KMS-11 (cell line): ENCODE results near the gene LZTS2.

ENCODE experiments used
- H2AFZ ChIP-seq: fragments of 200-600 bp; sonication (generic); 2 replicates; pipeline ENCODE4 v1.6.1; 2016; ENCODE audit warnings: antibody characterized with exemption, mixed run types, low read depth
- H3K27ac ChIP-seq: fragments of 200-600 bp; sonication (generic); 2 replicates; pipeline ENCODE4 v1.6.1; 2016; ENCODE audit warnings: mild to moderate bottlenecking, mixed run types
- H3K27me3 ChIP-seq: fragments of 200-600 bp; sonication (generic); 2 replicates; pipeline ENCODE4 v1.6.1; 2017; ENCODE audit warnings: mild to moderate bottlenecking, low read depth, mixed run types, moderate library complexity; ENCODE audit not compliant: insufficient read depth
- H3K36me3 ChIP-seq: fragments of 200-600 bp; sonication (generic); 2 replicates; pipeline ENCODE4 v1.6.1; 2017; ENCODE audit warnings: mild to moderate bottlenecking, mixed run types; ENCODE audit not compliant: insufficient read depth
- H3K4me1 ChIP-seq: fragments of 200-600 bp; sonication (generic); 2 replicates; pipeline ENCODE4 v1.6.1; 2016; ENCODE audit warnings: mild to moderate bottlenecking, low read depth, mixed run types; ENCODE audit not compliant: poor library complexity, severe bottlenecking
- H3K4me2 ChIP-seq: fragments of 200-600 bp; sonication (generic); 2 replicates; pipeline ENCODE4 v1.7.0; 2016; ENCODE audit warnings: mild to moderate bottlenecking, mixed run types
- H3K4me3 ChIP-seq: fragments of 200-600 bp; sonication (generic); IDR thresholded peaks from 2 replicates; pipeline ENCODE4 v1.6.1; 2017; ENCODE audit warnings: low read depth, low read length, mixed read lengths; ENCODE audit not compliant: insufficient read depth
- H3K79me2 ChIP-seq: fragments of 200-600 bp; sonication (generic); 2 replicates; pipeline ENCODE4 v1.6.1; 2016; ENCODE audit warnings: low read depth, mixed run types; ENCODE audit not compliant: insufficient read depth
- H3K9ac ChIP-seq: fragments of 200-600 bp; sonication (generic); 2 replicates; pipeline ENCODE4 v1.6.1; 2016; ENCODE audit warnings: mild to moderate bottlenecking, mixed run types
- H4K20me1 ChIP-seq: fragments of 200-600 bp; sonication (generic); 2 replicates; pipeline ENCODE4 v1.6.1; 2016; ENCODE audit warnings: mild to moderate bottlenecking, mixed run types; ENCODE audit not compliant: insufficient read depth
- TF ChIP-seq, protein P1 (sequence below): fragments of 200-600 bp; sonication (generic); conservative IDR thresholded peaks from 2 replicates; pipeline ENCODE4 v1.6.1; 2017; ENCODE audit warnings: low read depth, mild to moderate bottlenecking, antibody characterized with exemption, low read length, moderate library complexity, mixed read lengths

LZTS2 gene

GRCh38 chr10:101054351-101054750 lies 54.7 kb downstream of the LZTS2 start:
- Histone ChIP-seq H3K4me3 (no peak overlapping the region), H2AFZ (no peak overlapping the region), H3K4me2 (no peak overlapping the region), H3K79me2 (peaks cover 27% of the 10 kb centered on the region), H3K9ac (no peak overlapping the region), H3K27me3 (peaks cover 3% of the 10 kb centered on the region; the same call in 1 of the 2 replicates), H3K4me1 (peaks cover 15% of the 10 kb centered on the region), H3K27ac (no peak overlapping the region), H3K36me3 (no peaks in the 10 kb centered on the region), H4K20me1 (peaks cover 3% of the 10 kb centered on the region; the same call in 1 of the 2 replicates)
- TF ChIP-seq, protein P1, sequence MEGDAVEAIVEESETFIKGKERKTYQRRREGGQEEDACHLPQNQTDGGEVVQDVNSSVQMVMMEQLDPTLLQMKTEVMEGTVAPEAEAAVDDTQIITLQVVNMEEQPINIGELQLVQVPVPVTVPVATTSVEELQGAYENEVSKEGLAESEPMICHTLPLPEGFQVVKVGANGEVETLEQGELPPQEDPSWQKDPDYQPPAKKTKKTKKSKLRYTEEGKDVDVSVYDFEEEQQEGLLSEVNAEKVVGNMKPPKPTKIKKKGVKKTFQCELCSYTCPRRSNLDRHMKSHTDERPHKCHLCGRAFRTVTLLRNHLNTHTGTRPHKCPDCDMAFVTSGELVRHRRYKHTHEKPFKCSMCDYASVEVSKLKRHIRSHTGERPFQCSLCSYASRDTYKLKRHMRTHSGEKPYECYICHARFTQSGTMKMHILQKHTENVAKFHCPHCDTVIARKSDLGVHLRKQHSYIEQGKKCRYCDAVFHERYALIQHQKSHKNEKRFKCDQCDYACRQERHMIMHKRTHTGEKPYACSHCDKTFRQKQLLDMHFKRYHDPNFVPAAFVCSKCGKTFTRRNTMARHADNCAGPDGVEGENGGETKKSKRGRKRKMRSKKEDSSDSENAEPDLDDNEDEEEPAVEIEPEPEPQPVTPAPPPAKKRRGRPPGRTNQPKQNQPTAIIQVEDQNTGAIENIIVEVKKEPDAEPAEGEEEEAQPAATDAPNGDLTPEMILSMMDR: no peak

- no peaks in the 10 kb centered on the region for H3K27me3 ChIP-seq
- H3K36me3 ChIP-seq: no peaks in the 10 kb centered on the region
- no peak overlapping the region for H3K4me2 ChIP-seq
- no peak overlapping the region for H3K9ac ChIP-seq
- no peak overlapping the region for H3K27ac ChIP-seq
- H3K79me2 ChIP-seq: peaks cover 32% of the 10 kb centered on the region
- H3K4me3 ChIP-seq: no peak overlapping the region
- peaks cover 3% of the 10 kb centered on the region; the same call in 1 of the 2 replicates for H4K20me1 ChIP-seq
- peaks cover 20% of the 10 kb centered on the region for H3K4me1 ChIP-seq
- TF ChIP-seq, protein P1: no peak
- no peak overlapping the region for H2AFZ ChIP-seq
Measured at GRCh38 chr10:101054876-101055275, 55.3 kb downstream of the LZTS2 start.

- H2AFZ ChIP-seq: no peak overlapping the region
- H3K79me2 ChIP-seq: peaks cover 32% of the 10 kb centered on the region
- H3K4me3 ChIP-seq: no peak overlapping the region
- no peaks in the 10 kb centered on the region for H3K27me3 ChIP-seq
- peaks cover 20% of the 10 kb centered on the region for H3K4me1 ChIP-seq
- no peak overlapping the region for H3K27ac ChIP-seq
- H3K9ac ChIP-seq: no peak overlapping the region
- peaks cover 3% of the 10 kb centered on the region; the same call in 1 of the 2 replicates for H4K20me1 ChIP-seq
- H3K4me2 ChIP-seq: no peak overlapping the region
- TF ChIP-seq, protein P1: no peak
- no peaks in the 10 kb centered on the region for H3K36me3 ChIP-seq
Measured at GRCh38 chr10:101055411-101055810, 55.8 kb downstream of the LZTS2 start.

DNA sequence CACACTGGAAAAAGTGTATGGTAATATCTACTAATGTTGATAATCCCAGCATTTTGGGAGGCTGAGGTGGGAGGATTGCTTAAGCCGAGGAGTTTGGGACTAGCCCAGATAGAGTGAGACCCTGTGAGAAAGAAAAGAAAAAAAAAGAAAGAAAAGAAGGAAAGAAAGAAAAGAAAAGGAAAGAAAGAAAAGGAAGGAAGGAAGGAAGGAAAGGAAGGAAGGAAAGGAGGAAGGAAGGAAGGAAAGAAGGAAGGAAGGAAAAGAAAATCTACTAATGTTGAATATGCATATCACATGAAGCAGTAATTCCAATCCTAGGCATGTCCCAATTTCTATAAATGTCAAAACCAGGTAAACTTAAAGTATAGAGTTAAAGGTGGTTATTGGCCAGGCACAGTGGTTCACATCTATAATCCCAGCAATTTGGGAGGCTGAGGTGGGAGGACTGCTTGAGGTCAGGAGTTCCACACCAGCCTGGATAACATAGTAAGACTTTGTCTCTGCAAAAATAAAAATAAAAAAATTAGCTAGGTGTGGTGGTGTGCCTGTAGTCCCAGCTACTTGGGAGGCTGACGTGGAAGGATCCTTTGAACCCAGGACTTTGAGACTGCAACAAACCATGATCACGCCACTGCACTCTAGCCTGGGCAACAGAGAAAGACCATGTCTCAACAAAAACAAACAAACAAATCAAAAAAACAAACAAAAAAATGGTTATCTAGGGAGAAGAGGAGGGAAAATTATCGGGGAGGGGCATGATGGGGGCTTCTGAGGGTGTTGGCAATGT lies 57.0 kb downstream of the LZTS2 start:
- Histone ChIP-seq H3K4me1 (peaks cover 21% of the 10 kb centered on the region), H2AFZ (no peak overlapping the region), H3K36me3 (no peaks in the 10 kb centered on the region), H3K27ac (no peak overlapping the region), H3K27me3 (no peaks in the 10 kb centered on the region), H3K79me2 (peaks cover 32% of the 10 kb centered on the region), H4K20me1 (peaks cover 3% of the 10 kb centered on the region; the same call in 1 of the 2 replicates), H3K4me2 (no peak overlapping the region), H3K9ac (no peak overlapping the region), H3K4me3 (no peak overlapping the region)
- TF ChIP-seq, protein P1: no peak
